ENCODE data around the gene ZNF714. TPM values are rescaled to one million over a fixed set of nuclear protein-coding genes. Genes with fewer than 3 reads are reported as not detected.

ZNF714 gene
- total and polyA plus RNA-seq, 2 of the 8 experiments (the other 6 are each of a cell fraction or from before 2014, with no cell fraction given): 16.4 to 74.2 TPM

DNA sequence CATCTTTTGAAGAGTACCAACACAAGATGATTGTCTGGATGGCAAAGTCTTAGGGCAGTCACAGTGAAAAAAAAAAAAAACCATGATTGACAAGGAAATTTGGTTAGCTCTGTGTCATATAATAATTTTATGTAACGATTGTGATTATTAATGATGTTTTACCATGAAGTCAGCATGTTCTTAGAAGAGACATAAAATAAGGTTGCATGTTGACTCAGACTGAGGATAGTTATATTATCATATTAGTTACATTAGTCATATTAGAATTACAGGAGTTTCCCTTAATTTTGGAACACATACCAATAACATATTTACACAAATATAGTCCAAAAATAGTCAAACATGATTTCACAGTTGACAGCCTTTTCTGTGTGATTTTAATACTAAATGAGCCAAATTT lies 65.5 kb downstream of the ZNF714 start (continued):
- no peak for TF ChIP-seq BRCA1 (IDR thresholded peaks at IDR 0.05; ENCODE audit: low read depth, low read length)
- no peak for TF ChIP-seq SP1 (IDR thresholded peaks at IDR 0.05; ENCODE audit: low read depth, low read length)
- no peak for TF ChIP-seq SP4 (IDR thresholded peaks at IDR 0.05; ENCODE audit: low read length)
